Keratinocyte (primary cell): ENCODE measurements around the gene TRAF1. TPM values are rescaled to one million over a fixed set of nuclear protein-coding genes. Genes with fewer than 3 reads are reported as not detected.

Source experiments
- DNase-seq: peaks from one replicate; pipeline ENCODE4 v3.0.0-alpha.2; 2011; ENCODE audit warnings: low read depth, missing footprints, low spot score
- FAIRE-seq: peaks from 2 replicates; lab custom pipeline; 2011; peaks lifted over from hg19 to GRCh38; lab: Jason Lieb, UNC
- H2AFZ ChIP-seq: 2 replicates; pipeline ENCODE4 v1.6.0; 2012; ENCODE audit warnings: low read length, control low read depth, inconsistent platforms; ENCODE audit not compliant: control insufficient read depth
- H3K27ac ChIP-seq: 2 replicates; pipeline ENCODE4 v1.5.1; 2011; ENCODE audit warnings: low read length; ENCODE audit not compliant: control insufficient read depth, insufficient read depth
- H3K27me3 ChIP-seq: 3 replicates; pipeline ENCODE4 v1.6.0; 2011; ENCODE audit warnings: low read length; ENCODE audit not compliant: control insufficient read depth, insufficient read depth; ENCODE audit errors: extremely low read depth
- H3K36me3 ChIP-seq, 2 experiments: 2 replicates in 1 of 2; 3 replicates in 1 of 2; pipeline ENCODE4 v1.5.1; 2011; ENCODE audit warnings: low read length in 2 of 2, mild to moderate bottlenecking in 1 of 2; ENCODE audit not compliant: control insufficient read depth in 2 of 2, insufficient read depth in 2 of 2; ENCODE audit errors: extremely low read depth in 1 of 2
- H3K4me1 ChIP-seq: 3 replicates; pipeline ENCODE4 v1.5.1; 2011; ENCODE audit warnings: low read length; ENCODE audit not compliant: control insufficient read depth, insufficient read depth; ENCODE audit errors: extremely low read depth
- H3K4me2 ChIP-seq: 3 replicates; pipeline ENCODE4 v1.6.0; 2011; ENCODE audit warnings: low read depth, low read length; ENCODE audit not compliant: control insufficient read depth, insufficient read depth; ENCODE audit errors: extremely low read depth
- H3K4me3 ChIP-seq, 3 experiments: fragments of 200-600 bp in 1 of 3; sonication (generic) in 1 of 3; 2 replicates in 2 of 3; 3 replicates in 1 of 3; pipeline ENCODE4 v1.5.1; 2011 to 2016; ENCODE audit warnings: low read length in 3 of 3, mild to moderate bottlenecking in 3 of 3, control low read depth in 2 of 3, inconsistent platforms in 1 of 3, low read depth in 1 of 3, mixed read lengths in 1 of 3, mixed run types in 1 of 3, moderate library complexity in 1 of 3; ENCODE audit not compliant: control insufficient read depth in 2 of 3, insufficient read depth in 2 of 3; ENCODE audit errors: extremely low read depth in 1 of 3
- H3K79me2 ChIP-seq: 2 replicates; pipeline ENCODE4 v1.6.0; 2012; ENCODE audit warnings: low read length; ENCODE audit not compliant: control insufficient read depth, insufficient read depth
- H3K9ac ChIP-seq: 3 replicates; pipeline ENCODE4 v1.6.0; 2011; ENCODE audit warnings: low read length; ENCODE audit not compliant: control insufficient read depth, insufficient read depth; ENCODE audit errors: extremely low read depth
- H3K9me1 ChIP-seq: 3 replicates; pipeline ENCODE4 v1.6.0; 2011; ENCODE audit warnings: low read length; ENCODE audit not compliant: control insufficient read depth, insufficient read depth; ENCODE audit errors: extremely low read depth
- H3K9me3 ChIP-seq: 2 replicates; pipeline ENCODE4 v1.5.1; 2012; ENCODE audit warnings: low read depth, low read length; ENCODE audit not compliant: control insufficient read depth
- H4K20me1 ChIP-seq: 3 replicates; pipeline ENCODE4 v1.6.0; 2011; ENCODE audit warnings: low read length; ENCODE audit not compliant: control insufficient read depth, insufficient read depth; ENCODE audit errors: extremely low read depth
- EZH2 ChIP-seq: IDR thresholded peaks from one replicate; pipeline ENCODE4 v1.6.1; 2012; ENCODE audit warnings: inconsistent platforms, mild to moderate bottlenecking, low read length, moderate library complexity
- dilution Hi-C: fragments of 300-500 bp; cut with MboI; formaldehyde crosslinking; loops from one replicate; pipeline ENCODE4 v1.7.0; 2020; ENCODE audit warnings: low sequenced_read_pairs; ENCODE audit not compliant: extremely low pct_ligation_motif_present
- polyA plus RNA-seq, 5 experiments: library from polyadenylated mRNA; depleted of rRNA in 3 of 5; stranded (reverse) in 3 of 5; stranded (forward) in 1 of 5; unstranded in 1 of 5; fragments of >200 nt; gene quantifications; 1 replicate in 1 of 5; 2 replicates in 3 of 5; 3 replicates in 1 of 5; pipeline versions ENCODE4 v1.2.1 to v1.2.3, GENCODE V29; 2011 to 2012; ENCODE audit warnings: missing spikeins in 2 of 5, low read depth in 1 of 5, low replicate concordance in 1 of 5
- TF ChIP-seq, protein P1 (sequence below), 3 experiments: IDR thresholded peaks in 1 of 3; conservative IDR thresholded peaks in 1 of 3; optimal IDR thresholded peaks in 1 of 3; 2 replicates in 2 of 3; 3 replicates in 1 of 3; pipeline versions ENCODE3 to v1.5.1; 2011; ENCODE audit warnings: low read length in 3 of 3, mild to moderate bottlenecking in 3 of 3, moderate library complexity in 2 of 3, control low read depth in 1 of 3, inconsistent platforms in 1 of 3; ENCODE audit not compliant: insufficient read depth in 2 of 3; ENCODE audit errors: extremely low read depth in 1 of 3

The TRAF1 gene
- polyA plus RNA-seq, 1 donor (not counting 4 experiments of a cell fraction or from before 2014, with no cell fraction given) = 1.2 TPM

DNA sequence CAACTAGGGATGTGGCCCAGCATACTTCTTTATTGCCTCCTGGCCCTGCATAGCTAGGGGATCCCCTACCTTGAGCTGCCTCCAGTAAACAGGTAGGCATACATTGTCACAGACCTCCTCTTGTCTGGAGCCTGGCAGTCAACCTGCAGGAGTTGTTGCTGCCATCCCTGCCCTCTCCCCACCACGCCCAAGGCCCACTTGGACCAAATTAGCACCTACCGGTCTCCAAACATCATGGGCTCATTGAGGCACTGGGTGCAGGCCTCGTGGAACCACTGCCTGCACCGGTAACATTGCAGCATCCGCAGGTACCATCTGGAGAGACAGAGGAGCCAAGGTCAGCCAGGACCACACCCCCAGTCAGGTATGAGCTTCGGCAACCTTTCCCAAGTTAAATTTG, 59.9 kb downstream of the TRAF1 start:
- H3K27ac ChIP-seq = no peak overlapping the region
- peaks cover 3 to 30% of the 10 kb centered on the region in 2 experiments for H3K36me3 ChIP-seq
- no peak for TF ChIP-seq EZH2

DNA sequence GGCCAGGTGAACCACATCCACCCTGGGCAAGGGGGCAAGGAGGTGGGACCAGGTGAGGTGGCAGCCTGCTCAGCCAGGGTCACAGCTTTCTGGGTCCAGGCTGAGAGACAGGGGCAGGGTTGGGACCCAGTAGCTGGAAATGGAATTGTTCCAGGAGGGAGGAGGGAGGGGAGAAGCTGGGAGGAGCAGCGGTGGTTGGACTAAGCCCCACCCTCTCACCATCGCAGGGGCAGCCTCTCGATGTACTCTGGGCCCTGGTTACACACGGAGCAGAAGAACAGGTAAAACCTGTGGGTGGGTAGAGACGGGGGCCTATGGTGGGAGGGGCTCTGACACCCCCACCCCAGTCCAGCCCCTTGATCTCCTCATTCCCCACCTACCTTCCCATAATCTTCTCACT, 60.8 kb downstream of the TRAF1 start:
- no peaks in the 10 kb centered on the region for H4K20me1 ChIP-seq
- H3K9me1 ChIP-seq = no peaks in the 10 kb centered on the region
- TF ChIP-seq, protein P1, sequence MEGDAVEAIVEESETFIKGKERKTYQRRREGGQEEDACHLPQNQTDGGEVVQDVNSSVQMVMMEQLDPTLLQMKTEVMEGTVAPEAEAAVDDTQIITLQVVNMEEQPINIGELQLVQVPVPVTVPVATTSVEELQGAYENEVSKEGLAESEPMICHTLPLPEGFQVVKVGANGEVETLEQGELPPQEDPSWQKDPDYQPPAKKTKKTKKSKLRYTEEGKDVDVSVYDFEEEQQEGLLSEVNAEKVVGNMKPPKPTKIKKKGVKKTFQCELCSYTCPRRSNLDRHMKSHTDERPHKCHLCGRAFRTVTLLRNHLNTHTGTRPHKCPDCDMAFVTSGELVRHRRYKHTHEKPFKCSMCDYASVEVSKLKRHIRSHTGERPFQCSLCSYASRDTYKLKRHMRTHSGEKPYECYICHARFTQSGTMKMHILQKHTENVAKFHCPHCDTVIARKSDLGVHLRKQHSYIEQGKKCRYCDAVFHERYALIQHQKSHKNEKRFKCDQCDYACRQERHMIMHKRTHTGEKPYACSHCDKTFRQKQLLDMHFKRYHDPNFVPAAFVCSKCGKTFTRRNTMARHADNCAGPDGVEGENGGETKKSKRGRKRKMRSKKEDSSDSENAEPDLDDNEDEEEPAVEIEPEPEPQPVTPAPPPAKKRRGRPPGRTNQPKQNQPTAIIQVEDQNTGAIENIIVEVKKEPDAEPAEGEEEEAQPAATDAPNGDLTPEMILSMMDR (optimal IDR thresholded peaks at IDR 0.05 in 1 of 3, IDR thresholded peaks at IDR 0.05 in 1 of 3, conservative IDR thresholded peaks at IDR 0.05 in 1 of 3; ENCODE audit: extremely low read depth in 1 of 3, insufficient read depth in 2 of 3, low read length in 3 of 3) = no peak
- TF ChIP-seq EZH2 = no peak
- no peak overlapping the region for H3K4me2 ChIP-seq
- no peaks in the 10 kb centered on the region for H3K79me2 ChIP-seq
- H3K4me1 ChIP-seq = peaks cover 10% of the 10 kb centered on the region
- H2AFZ ChIP-seq = no peak overlapping the region
- peaks cover 3 to 32% of the 10 kb centered on the region in 2 experiments for H3K36me3 ChIP-seq
- H3K27me3 ChIP-seq = no peaks in the 10 kb centered on the region
- H3K27ac ChIP-seq = no peak overlapping the region
- H3K9ac ChIP-seq = no peak overlapping the region
- FAIRE-seq (no peak), DNase-seq (no peak)
- dilution Hi-C loops = no loop called here
- no peak overlapping the region for H3K4me3 ChIP-seq
- H3K9me3 ChIP-seq = no peaks in the 10 kb centered on the region

More for the DNA sequence above, 59.9 kb downstream of the TRAF1 start:
- Histone ChIP-seq H2AFZ (no peak overlapping the region), H3K9me3 (no peaks in the 10 kb centered on the region), H3K4me2 (no peak overlapping the region), H3K27me3 (no peaks in the 10 kb centered on the region), H3K9me1 (no peaks in the 10 kb centered on the region), H3K9ac (no peak overlapping the region), H3K4me1 (peaks cover 10% of the 10 kb centered on the region), H4K20me1 (no peaks in the 10 kb centered on the region), H3K4me3 (no peak overlapping the region), H3K79me2 (no peaks in the 10 kb centered on the region)
- dilution Hi-C loops = no loop called here
- no peak for FAIRE-seq
- DNase-seq = no peak

DNA sequence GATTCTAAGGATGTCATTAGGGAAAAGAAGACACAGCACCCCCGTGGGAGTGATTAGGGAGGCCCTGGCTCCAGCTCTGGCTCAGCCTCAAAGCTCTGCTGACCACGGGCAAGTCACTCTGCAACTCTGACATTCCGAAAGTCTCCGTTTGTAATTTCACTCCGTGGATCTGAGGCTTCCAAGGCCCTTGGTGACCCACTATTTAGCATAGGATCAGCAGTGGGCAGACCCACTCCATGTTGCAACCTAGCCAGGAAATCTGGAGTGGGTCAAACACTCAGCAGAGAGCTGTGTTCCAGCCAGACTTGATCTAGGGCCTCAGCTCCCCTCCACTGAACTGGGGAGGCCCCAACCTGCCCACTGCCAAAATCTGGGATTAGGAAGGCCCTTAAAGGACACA, 61.4 kb downstream of the TRAF1 start:
- H3K4me3 ChIP-seq = no peak overlapping the region
- no peaks in the 10 kb centered on the region for H3K27me3 ChIP-seq
- FAIRE-seq (no peak), DNase-seq (no peak)
- no peaks in the 10 kb centered on the region for H3K9me1 ChIP-seq
- dilution Hi-C loops = no loop called here
- no peak for TF ChIP-seq EZH2
- TF ChIP-seq, protein P1 (optimal IDR thresholded peaks at IDR 0.05 in 1 of 3, IDR thresholded peaks at IDR 0.05 in 1 of 3, conservative IDR thresholded peaks at IDR 0.05 in 1 of 3; ENCODE audit: extremely low read depth in 1 of 3, insufficient read depth in 2 of 3, low read length in 3 of 3) = no peak
- H3K79me2 ChIP-seq = no peaks in the 10 kb centered on the region
- no peak overlapping the region for H3K9ac ChIP-seq
- H3K9me3 ChIP-seq = no peaks in the 10 kb centered on the region
- H3K4me1 ChIP-seq = peaks cover 10% of the 10 kb centered on the region
- no peak overlapping the region for H2AFZ ChIP-seq
- no peaks in the 10 kb centered on the region for H4K20me1 ChIP-seq
- no peak overlapping the region for H3K4me2 ChIP-seq
- H3K27ac ChIP-seq = no peak overlapping the region
- peaks cover 3 to 32% of the 10 kb centered on the region in 2 experiments for H3K36me3 ChIP-seq
